Amniotic stem cell (primary cell): ENCODE results near the gene SHISA9.

Source experiments
- DNase-seq: peaks from one replicate; lab custom pipeline; 2025; lab: John Stamatoyannopoulos, UW

The SHISA9 gene

GRCh38 chr16:13070268-13070667 lies 168.9 kb downstream of the SHISA9 start:
- no peak for DNase-seq

GRCh38 chr16:13076878-13077277 lies 175.5 kb downstream of the SHISA9 start:
- DNase-seq, result no peak

DNA sequence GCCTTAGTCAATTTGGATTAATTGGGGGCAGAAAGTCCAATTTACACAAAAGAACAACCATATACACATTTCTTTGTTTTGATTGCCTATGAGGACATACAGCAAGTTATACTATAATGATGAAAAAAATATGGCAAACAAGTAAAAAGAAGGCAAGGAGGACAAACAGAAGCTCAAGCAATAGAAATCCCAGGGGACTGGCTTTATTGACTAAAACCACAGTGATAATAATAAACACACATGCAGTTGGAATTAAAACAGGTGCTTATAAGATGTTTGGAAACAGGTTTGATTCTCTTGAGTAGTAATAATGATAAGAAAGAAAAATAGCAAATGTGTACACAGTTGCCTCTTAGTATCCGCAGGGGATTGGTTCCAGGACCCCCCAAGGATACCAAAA lies 176.4 kb downstream of the SHISA9 start:
- DNase-seq, result no peak

GRCh38 chr16:13080531-13080930 lies 179.1 kb downstream of the SHISA9 start:
- DNase-seq, result no peak

- no peak for DNase-seq
These were observed 180.5 kb downstream of the SHISA9 start for GRCh38 chr16:13081825-13082331.

DNA sequence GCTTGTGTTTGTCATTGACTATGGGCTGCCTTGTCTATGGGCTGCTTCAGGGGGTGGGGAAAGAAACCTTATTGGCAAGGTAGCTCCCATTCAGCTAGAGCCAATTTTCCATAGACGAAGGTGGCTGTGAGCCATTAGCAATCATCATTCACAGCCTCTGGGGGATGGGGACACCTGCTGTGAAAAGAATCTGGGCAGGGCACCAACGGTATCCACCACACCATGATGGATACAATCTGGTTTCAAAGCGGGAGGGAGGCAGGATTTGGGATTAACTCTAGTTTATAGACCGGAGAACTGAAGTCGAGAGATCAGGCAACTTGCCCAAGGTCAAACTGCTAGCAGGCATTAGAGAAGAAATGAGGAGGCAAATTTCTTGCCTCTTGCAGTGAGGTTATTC lies 182.3 kb downstream of the SHISA9 start:
- DNase-seq, result no peak

GRCh38 chr16:13084331-13084730 lies 182.9 kb downstream of the SHISA9 start:
- no peak for DNase-seq

DNA sequence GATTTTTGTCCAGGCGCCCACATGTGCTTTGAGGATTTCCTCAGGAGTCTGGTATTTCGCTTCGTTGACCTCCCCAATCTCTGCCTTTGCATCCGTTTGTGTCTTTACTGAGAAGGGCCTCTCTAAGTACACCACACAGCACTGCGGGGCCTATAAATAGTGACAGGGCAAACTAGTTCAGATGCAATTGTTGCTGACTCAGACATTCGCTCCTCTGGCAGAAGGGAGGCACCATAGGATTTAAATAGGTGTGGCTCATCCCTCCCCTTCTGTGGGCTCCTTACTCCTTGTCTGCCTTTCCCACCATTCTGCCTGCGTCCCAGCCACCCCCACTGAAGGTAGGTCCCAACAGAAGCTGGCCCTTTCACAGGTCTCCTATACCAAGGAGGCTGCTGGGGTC lies 192.3 kb downstream of the SHISA9 start:
- no peak for DNase-seq

- no peak for DNase-seq
These were observed 193.7 kb downstream of the SHISA9 start for GRCh38 chr16:13095061-13095460.

GRCh38 chr16:13098536-13098935 lies 197.1 kb downstream of the SHISA9 start:
- DNase-seq, result no peak

- DNase-seq, result no peak
These were observed 198.4 kb downstream of the SHISA9 start for GRCh38 chr16:13099822-13100221.

- DNase-seq, result no peak
These were observed 199.6 kb downstream of the SHISA9 start for GRCh38 chr16:13100970-13101369.

- DNase-seq, result no peak
These were observed 200.4 kb downstream of the SHISA9 start for GRCh38 chr16:13101828-13102227.

DNA sequence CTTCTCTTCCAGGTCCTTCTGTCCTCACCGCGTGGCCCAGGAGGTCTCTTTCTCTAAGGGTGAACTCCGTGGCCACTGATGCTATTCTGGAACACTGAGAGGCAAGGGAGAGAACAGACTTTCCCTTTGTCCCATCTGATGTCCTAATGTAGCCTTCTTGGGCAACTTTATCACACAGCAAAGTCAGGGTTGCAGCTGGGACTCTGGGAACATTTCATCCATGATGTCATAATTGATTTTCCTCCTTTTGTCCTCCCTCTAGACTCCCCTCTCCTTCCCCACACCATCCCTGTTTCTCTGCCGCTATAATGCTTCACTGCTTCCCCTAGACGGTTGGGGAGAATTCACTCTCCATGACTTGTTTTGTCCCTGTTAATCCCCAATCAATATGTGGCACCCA lies 201.0 kb downstream of the SHISA9 start:
- DNase-seq, result no peak

DNA sequence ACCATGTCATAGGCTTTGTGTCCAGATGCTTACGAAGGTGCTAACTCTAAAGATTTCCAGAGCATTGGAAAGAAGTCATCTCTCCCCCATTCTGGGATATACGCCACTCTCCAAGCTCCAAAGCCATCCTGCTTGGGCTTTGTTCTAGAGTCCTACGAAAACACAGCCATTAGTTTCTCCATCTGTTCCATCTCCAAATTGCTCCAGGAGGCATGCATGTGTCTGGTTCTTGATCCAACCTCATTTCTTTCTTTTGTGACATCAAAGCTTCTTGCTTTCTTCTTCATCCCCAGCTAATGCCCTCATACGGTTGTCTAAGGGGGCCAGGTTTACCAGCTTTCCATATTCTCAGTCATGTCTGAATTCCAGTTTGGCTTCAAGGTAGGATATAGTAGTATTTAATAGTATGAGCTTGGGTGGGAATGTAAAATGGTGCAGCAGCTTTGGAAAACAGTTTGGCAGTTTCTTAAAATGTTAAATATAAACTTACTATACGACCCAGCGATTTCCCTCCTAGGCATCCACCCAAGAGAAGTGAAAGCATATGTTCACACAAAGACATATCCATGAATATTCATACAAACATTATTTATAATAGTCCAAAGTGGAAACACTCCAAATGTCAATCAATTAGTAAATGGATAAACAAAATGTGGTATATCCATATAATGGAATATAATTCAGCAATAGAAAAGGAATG lies 202.6 kb downstream of the SHISA9 start:
- no peak for DNase-seq

GRCh38 chr16:13104772-13105171 lies 203.4 kb downstream of the SHISA9 start:
- DNase-seq, result no peak

GRCh38 chr16:13105427-13105826 lies 204.0 kb downstream of the SHISA9 start:
- no peak for DNase-seq

GRCh38 chr16:13106464-13106863 lies 205.1 kb downstream of the SHISA9 start:
- DNase-seq, result no peak

DNA sequence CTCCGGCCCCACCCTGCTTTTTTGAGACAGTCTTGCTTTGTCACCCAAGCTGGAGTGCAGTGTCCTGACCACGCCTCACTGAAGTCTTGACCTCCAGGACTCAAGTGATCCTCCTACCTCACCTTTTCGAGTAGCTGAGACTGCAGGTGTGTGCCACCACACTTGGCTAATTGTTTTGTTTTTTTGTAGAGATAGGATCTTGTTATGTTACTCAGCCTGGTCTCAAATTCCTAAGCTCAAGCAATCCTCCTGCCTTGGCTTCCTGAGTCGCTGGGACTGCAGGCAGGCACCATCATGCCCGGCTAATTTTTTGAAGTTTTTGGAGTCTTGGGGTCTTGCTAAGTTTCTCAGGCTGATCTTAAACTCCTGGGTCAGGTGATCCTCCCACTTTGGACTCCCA lies 206.7 kb downstream of the SHISA9 start:
- DNase-seq, result no peak

DNA sequence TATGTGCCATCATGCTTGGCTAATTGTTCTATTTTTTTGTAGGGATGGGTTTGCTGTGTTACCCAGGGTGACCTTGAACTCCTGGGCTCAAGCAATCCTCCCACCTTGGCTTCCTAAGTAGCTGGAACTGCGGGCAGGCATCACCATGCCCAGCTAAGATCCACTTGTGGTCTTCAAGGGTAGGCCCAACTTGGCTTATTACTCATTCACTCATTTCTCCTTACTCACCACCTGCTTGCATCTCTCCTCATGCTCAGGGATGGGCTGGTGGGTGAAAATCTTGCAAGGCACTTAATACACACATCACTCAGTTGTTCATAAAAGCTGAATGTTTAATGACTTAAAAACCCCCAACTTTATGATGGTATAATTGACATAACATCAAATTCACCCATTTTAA lies 207.8 kb downstream of the SHISA9 start:
- DNase-seq, result no peak

GRCh38 chr16:13110124-13110796 lies 208.9 kb downstream of the SHISA9 start:
- no peak for DNase-seq

DNA sequence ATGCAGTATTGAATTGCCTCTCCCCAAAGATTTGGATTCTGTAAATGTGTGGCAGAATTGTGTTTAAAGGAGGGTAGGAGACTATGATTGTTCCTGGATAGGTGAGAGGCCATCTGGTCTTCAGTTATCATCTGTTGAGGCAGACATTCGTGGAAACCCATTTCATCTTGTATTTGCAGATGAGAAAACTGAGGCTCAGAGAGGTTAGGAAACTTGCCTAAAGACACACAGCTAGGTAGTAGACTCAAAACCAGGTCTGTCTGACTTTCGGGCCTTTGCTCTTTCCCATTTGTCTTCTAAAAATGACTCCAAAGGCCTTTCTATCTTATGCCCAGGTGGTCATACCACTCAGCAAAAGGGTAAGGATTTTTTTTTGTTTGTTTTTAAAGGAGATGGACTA lies 210.3 kb downstream of the SHISA9 start:
- DNase-seq, result no peak

GRCh38 chr16:13113741-13114140 lies 212.3 kb downstream of the SHISA9 start:
- DNase-seq, result no peak

DNA sequence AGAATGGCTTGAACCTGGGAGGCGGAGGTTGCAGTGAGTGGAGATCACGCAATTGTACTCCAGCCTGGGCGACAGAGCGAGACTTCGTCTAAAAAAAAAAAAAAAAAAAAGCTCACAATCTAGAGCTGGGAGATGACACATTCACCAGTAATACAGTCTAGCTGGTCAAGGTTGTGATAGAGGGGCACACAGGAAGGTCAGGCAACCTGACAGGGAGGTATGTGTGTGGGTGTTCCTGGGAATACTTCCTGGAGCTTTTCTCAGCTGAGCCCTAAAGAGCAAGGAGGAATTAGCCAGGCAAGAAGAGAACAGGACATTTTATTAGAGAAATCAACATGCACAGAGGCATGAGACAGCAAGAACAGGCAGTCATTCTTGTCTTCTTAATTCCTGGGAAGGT lies 216.7 kb downstream of the SHISA9 start:
- no peak for DNase-seq
